ENCODE data around the gene UXT. TPM values are rescaled to one million over a fixed set of nuclear protein-coding genes. Genes with fewer than 3 reads are reported as not detected.

Gene UXT, protein sequence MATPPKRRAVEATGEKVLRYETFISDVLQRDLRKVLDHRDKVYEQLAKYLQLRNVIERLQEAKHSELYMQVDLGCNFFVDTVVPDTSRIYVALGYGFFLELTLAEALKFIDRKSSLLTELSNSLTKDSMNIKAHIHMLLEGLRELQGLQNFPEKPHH
- 93.0 and 107 TPM in 2 replicates for polyA plus RNA-seq

DNA sequence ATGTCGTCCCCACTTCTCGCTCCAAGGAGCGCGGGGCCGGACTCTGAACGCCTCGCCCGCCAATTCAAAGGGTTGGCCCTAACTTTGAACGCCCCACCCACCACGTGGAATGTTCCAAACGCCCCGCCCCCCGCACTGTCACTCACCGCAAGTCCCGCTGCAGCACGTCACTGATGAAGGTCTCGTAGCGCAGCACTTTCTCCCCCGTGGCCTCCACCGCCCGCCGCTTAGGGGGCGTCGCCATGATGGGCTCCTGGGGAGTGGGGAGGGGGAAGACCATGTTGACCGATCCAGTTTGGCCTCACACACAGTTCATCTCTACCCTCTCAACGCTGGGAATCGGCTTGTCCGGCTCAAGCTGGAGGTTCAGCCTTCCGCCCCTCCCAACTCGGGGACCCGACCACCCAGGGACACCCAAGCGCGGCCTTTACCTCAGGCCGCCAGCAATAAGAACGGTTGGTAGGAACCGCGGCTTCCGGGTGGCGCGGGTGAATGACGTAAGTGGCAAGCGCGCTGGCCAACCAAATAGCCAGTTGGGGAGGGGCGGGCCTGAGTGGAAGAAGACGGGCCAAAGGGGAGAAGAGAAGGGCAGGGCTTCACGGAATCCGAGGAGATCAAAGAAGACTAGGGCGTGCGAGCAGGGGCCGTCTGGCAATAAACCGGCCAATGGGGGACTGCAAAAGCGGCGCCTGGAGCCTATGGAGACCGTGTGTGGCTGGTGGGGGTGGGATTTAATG, at the start of gene UXT:
Gene UXT, minus strand, starts transcription at position 497 of the 737 bp plus-strand sequence. Its CDS starts 253 bp downstream, at position 244.

DNA sequence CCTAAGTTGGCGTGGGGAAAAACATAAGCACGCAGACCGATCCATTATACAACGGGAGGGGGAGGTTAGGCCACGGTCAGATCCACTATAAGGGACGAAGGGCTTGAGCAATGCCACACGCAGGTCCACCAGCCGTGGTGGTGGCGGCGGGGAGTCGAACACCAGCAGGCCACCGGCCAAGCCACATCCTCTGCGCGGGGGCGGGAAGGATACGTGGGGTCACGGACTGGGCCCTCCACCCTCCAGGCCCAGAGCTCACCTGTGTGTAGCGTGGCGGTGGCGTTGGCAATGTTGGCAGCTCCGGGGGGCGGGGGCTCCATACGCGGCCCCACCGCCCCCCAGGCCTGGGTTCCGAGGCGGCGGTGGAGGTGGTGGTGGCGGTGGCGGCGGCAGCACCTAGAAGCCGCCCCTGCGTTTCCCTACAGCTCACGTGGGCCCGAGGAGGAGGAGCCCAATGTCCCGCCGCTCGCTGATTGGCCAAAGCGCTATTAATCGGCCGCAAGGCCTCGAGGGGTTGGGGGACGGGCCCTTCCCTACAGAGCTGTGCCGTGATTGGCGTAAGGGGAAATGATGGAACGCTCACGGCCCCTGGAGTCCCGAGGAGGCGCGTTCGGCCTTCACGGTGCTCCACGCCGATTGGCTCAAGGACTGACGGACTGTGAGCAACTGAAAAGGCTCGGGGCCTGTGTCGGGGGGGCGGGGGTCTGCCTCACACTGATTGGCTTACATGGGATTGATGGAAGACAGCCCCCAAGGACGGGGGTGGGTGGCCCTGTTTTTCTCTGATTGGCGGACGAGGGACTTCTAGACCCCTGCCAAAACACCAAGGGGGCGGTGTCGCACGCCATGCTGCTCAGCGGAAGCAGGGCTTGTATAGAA, 8.6 kb downstream of the UXT start, which contains the start of gene ELK1:
Gene ELK1, minus strand, starts transcription at position 400 of the 879 bp plus-strand sequence. CDS start 9,122 bp downstream, outside the sequence.

DNA sequence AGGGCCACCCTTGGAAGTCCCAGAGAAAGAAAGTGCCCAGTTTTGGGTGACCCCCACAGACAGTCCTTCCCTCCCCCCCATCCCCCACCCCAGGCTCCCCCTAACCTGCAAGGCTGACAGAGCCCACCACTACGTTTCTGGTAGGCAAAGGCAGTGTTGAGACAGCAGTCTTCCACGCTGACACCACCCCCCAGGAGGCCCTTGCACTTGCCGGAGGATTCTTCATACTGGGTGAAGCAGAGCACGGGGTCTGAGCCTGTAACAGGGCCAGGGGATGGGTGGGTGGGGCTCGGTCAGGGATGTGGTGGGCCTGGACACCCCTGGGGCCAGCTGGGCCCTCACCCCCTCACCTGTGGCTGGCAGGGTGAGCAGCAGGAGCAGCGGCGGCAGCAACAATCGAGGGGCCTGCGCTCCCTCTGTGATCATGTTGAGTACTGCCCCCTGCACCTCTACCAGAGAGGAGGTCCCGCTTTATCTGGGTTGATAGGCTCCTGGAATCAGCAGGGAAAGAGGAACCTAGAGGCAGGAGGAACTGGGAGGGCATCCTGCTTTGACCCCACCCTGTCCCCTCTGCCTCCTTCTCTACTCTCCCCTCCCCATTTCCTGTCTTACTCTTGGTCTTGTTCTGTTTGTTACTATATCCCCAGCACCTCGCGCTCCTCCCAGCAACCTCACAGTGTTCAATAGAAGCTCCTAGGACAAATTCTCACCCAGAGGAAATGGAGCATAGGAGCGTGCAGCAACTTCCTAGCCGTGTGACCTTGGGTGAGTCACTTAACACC, 29.4 kb downstream of the UXT start, which contains the start of gene CFP:
Gene CFP, minus strand, starts transcription at position 512 of the 782 bp plus-strand sequence. Its CDS starts 86 bp downstream, at position 426.

DNA sequence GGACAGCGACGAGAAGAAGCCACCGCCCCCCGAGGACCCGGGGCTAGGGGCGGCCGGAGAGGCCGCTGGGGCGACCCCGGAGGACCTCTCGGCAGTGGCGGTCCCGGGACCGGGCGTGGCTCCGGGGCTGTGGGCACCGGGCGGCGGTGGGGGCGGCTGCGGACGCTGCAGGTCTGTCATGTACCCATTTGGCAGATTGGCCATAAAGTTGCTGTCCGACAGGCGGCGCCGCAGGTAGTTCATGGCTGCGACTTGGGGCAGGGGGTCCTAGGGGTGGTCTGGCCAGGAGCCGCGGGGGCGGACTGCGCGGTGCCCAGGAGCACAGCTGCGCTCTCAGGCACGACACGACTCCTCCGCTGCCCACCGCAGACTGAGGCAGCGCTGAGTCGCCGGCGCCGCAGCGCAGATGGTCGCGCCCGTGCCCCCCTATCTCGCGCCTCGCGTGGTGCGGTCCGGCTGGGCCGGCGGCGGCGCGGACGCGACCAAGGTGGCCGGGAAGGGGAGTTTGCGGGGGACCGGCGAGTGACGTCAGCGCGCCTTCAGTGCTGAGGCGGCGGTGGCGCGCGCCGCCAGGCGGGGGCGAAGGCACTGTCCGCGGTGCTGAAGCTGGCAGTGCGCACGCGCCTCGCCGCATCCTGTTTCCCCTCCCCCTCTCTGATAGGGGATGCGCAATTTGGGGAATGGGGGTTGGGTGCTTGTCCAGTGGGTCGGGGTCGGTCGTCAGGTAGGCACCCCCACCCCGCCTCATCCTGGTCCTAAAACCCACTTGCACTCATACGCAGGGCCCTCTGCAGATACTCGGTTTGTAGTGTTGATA, 39.3 kb downstream of the UXT start, which contains the start of gene SYN1:
Gene SYN1, minus strand, starts transcription at position 372 of the 817 bp plus-strand sequence. Its CDS starts 129 bp downstream, at position 243.

Other genes starting within 250 kb of the UXT start
- gene ZNF41, start 176.0 kb downstream of the UXT start, polyA plus RNA-seq = 6.1 and 7.5 TPM in 2 replicates
- 7.0 and 9.1 TPM in 2 replicates for gene ARAF, start 98.0 kb downstream of the UXT start, polyA plus RNA-seq
- gene TIMP1, start 76.7 kb downstream of the UXT start, polyA plus RNA-seq = 16.8 and 34.9 TPM in 2 replicates
- gene SYN1, start 39.3 kb downstream of the UXT start, polyA plus RNA-seq = 22.0 and 79.5 TPM in 2 replicates
- gene CFP, start 29.2 kb downstream of the UXT start, polyA plus RNA-seq = 1.9 TPM in 1 of 2 replicates, not detected in the other
- gene ELK1, start 8.6 kb downstream of the UXT start, polyA plus RNA-seq = 0.45 and 1.8 TPM in 2 replicates
- gene ZNF81, start 177.7 kb upstream of the UXT start, polyA plus RNA-seq = 0.20 and 1.6 TPM in 2 replicates